ENCODE measurements around the gene PSMB8.
"Not testable (repeated sequence)": the region's sequence is repeated elsewhere in the genome, so short reads cannot be mapped to it uniquely, and the experiment has no call there.

The PSMB8 gene

GRCh38 chr6:32879691-32880090 is 35.8 kb upstream of the PSMB8 start:
- WGBS, 2 experiments = 94% methylated on average over 35 of the region's 35 CpGs

DNA sequence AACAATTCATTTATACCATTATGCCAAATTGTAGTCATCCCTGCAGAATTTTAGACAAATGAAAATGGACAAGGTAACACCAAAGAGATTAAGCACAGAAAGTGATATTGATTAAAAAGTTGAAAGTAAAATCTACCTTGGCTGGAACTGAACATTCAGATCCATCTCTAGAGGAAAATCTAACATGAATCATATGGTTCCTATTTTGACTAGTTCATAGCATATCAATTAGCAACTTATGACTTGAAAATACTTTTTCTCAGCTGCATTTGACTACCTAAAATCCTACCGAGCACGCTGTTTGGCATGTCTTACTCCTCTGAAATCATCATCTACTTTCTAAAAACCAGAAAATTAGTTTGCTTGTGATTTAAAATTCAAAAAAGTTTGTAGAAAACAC is 32.8 kb upstream of the PSMB8 start:
- Histone ChIP-seq H3K9me3 (ENCODE audit: control insufficient read depth, low read length) (no peaks in the 10 kb centered on the region), H3K36me3 (ENCODE audit: control insufficient read depth, insufficient read depth, low read length) (no peaks in the 10 kb centered on the region), H3K27me3 (ENCODE audit: control insufficient read depth, insufficient read depth, low read length, poor library complexity, severe bottlenecking) (no peaks in the 10 kb centered on the region), H3K4me3 (ENCODE audit: insufficient read depth, low read depth, low read length) (no peak overlapping the region), H3K27ac (ENCODE audit: insufficient read depth, low read depth, low read length, poor library complexity, severe bottlenecking) (no peak overlapping the region), H3K4me1 (ENCODE audit: control insufficient read depth, insufficient read depth, low read length) (no peaks in the 10 kb centered on the region)
- WGBS, 2 experiments = 85 to 95% methylated on average over 2 of the region's 2 CpGs

More at GRCh38 chr6:32879691-32880090, 35.8 kb upstream of the PSMB8 start:
- Histone ChIP-seq H3K9me3 (ENCODE audit: control insufficient read depth, low read length) (no peaks in the 10 kb centered on the region), H3K36me3 (ENCODE audit: control insufficient read depth, insufficient read depth, low read length) (no peaks in the 10 kb centered on the region), H3K27ac (ENCODE audit: insufficient read depth, low read depth, low read length, poor library complexity, severe bottlenecking) (no peak overlapping the region), H3K4me1 (ENCODE audit: control insufficient read depth, insufficient read depth, low read length) (no peaks in the 10 kb centered on the region), H3K4me3 (ENCODE audit: insufficient read depth, low read depth, low read length) (no peak overlapping the region), H3K27me3 (ENCODE audit: control insufficient read depth, insufficient read depth, low read length, poor library complexity, severe bottlenecking) (no peaks in the 10 kb centered on the region)

GRCh38 chr6:32873947-32874346 is 30.1 kb upstream of the PSMB8 start:
- not testable (repeated sequence) for H3K4me1 ChIP-seq (ENCODE audit: control insufficient read depth, insufficient read depth, low read length); H3K4me3 ChIP-seq (ENCODE audit: insufficient read depth, low read depth, low read length); H3K36me3 ChIP-seq (ENCODE audit: control insufficient read depth, insufficient read depth, low read length); H3K9me3 ChIP-seq (ENCODE audit: control insufficient read depth, low read length); H3K27ac ChIP-seq (ENCODE audit: insufficient read depth, low read depth, low read length, poor library complexity, severe bottlenecking)
- WGBS, 2 experiments = 22 to 32% methylated on average over 1 of the region's 1 CpG
- H3K27me3 ChIP-seq (ENCODE audit: control insufficient read depth, insufficient read depth, low read length, poor library complexity, severe bottlenecking) = peaks cover 15% of the 10 kb centered on the region

GRCh38 chr6:32868257-32868788 is 24.5 kb upstream of the PSMB8 start:
- Histone ChIP-seq H3K27ac (ENCODE audit: insufficient read depth, low read depth, low read length, poor library complexity, severe bottlenecking) (no peak overlapping the region), H3K4me3 (ENCODE audit: insufficient read depth, low read depth, low read length) (no peak overlapping the region), H3K36me3 (ENCODE audit: control insufficient read depth, insufficient read depth, low read length) (no peaks in the 10 kb centered on the region), H3K27me3 (ENCODE audit: control insufficient read depth, insufficient read depth, low read length, poor library complexity, severe bottlenecking) (peaks cover 25% of the 10 kb centered on the region), H3K4me1 (ENCODE audit: control insufficient read depth, insufficient read depth, low read length) (no peaks in the 10 kb centered on the region), H3K9me3 (ENCODE audit: control insufficient read depth, low read length) (no peaks in the 10 kb centered on the region)
- WGBS, 2 experiments = 3 to 26% methylated on average over 3 to 4 of the region's 5 CpGs

DNA sequence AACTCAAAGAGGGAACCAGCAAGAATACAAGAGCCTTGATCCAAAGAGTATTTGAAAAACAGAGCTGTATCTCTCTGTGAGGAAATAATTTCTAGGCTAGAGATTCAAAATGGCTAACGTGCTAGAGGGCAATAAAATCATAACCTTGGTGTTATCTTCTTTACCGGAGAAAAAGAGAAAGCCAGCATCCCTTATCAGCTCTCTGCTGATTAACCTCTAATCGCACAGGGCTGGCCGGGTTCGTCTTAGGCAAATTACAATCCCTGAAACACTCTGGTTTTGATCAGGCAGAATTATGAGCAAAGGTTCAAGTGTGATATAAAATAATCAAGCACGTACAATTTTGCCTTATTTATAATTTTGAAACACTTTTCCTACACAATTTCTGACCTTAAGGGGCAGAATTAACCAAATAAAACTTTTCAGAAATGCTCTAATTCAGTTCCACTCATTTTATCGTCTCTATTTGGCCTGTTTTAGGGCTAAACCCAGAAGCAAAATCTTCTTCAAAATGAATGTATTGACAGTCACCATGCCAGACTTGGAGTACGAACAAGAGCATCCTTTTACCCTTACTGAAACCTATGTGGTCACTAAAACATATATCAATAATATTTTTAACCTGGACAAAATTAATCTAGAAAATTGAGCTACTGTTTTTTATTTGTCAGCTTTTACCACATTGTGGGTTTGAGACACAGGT is 23.9 kb upstream of the PSMB8 start:
- Histone ChIP-seq H3K36me3 (ENCODE audit: control insufficient read depth, insufficient read depth, low read length) (no peaks in the 10 kb centered on the region), H3K4me3 (ENCODE audit: insufficient read depth, low read depth, low read length) (no peak overlapping the region), H3K4me1 (ENCODE audit: control insufficient read depth, insufficient read depth, low read length) (no peaks in the 10 kb centered on the region), H3K9me3 (ENCODE audit: control insufficient read depth, low read length) (no peaks in the 10 kb centered on the region), H3K27me3 (ENCODE audit: control insufficient read depth, insufficient read depth, low read length, poor library complexity, severe bottlenecking) (peaks cover 25% of the 10 kb centered on the region), H3K27ac (ENCODE audit: insufficient read depth, low read depth, low read length, poor library complexity, severe bottlenecking) (no peak overlapping the region)
- 79 to 86% methylated on average over 8 of the region's 8 CpGs for WGBS, 2 experiments

- WGBS, 2 experiments = 78 to 89% methylated on average over 3 of the region's 3 CpGs
- H3K4me1 ChIP-seq (ENCODE audit: control insufficient read depth, insufficient read depth, low read length) = no peaks in the 10 kb centered on the region
- H3K4me3 ChIP-seq (ENCODE audit: insufficient read depth, low read depth, low read length) = no peak overlapping the region
- H3K27me3 ChIP-seq (ENCODE audit: control insufficient read depth, insufficient read depth, low read length, poor library complexity, severe bottlenecking) = peaks cover 25% of the 10 kb centered on the region
- no peak overlapping the region for H3K27ac ChIP-seq (ENCODE audit: insufficient read depth, low read depth, low read length, poor library complexity, severe bottlenecking)
- no peaks in the 10 kb centered on the region for H3K9me3 ChIP-seq (ENCODE audit: control insufficient read depth, low read length)
- no peaks in the 10 kb centered on the region for H3K36me3 ChIP-seq (ENCODE audit: control insufficient read depth, insufficient read depth, low read length)
Observed at GRCh38 chr6:32867022-32867477, 23.2 kb upstream of the PSMB8 start.

GRCh38 chr6:32865724-32866443 is 22.0 kb upstream of the PSMB8 start:
- Histone ChIP-seq H3K9me3 (ENCODE audit: control insufficient read depth, low read length) (no peaks in the 10 kb centered on the region), H3K4me3 (ENCODE audit: insufficient read depth, low read depth, low read length) (no peak overlapping the region), H3K27ac (ENCODE audit: insufficient read depth, low read depth, low read length, poor library complexity, severe bottlenecking) (no peak overlapping the region), H3K27me3 (ENCODE audit: control insufficient read depth, insufficient read depth, low read length, poor library complexity, severe bottlenecking) (peaks cover 23% of the 10 kb centered on the region), H3K4me1 (ENCODE audit: control insufficient read depth, insufficient read depth, low read length) (peaks cover 3% of the 10 kb centered on the region), H3K36me3 (ENCODE audit: control insufficient read depth, insufficient read depth, low read length) (no peaks in the 10 kb centered on the region)
- WGBS, 2 experiments = 86 to 87% methylated on average over 10 of the region's 10 CpGs

DNA sequence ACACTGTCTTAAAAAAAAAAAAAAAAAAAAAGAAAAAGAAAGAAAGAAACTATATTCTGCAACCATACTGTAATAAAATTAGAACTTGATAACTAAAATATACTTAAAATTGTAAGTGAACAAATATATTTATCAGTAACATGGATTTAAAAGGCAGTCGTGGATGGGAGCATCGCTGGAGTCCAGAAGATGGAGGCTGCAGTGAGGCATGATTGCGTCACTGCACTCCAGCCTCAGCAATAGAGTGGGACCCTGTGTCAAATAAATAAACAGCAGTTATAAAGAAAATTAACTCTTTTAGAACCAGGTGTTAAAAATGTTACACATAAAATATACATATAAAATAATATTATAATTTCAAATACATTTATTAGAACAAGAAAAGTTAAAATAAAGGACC is 18.9 kb upstream of the PSMB8 start:
- Histone ChIP-seq H3K4me3 (ENCODE audit: insufficient read depth, low read depth, low read length) (no peak overlapping the region), H3K36me3 (ENCODE audit: control insufficient read depth, insufficient read depth, low read length) (no peaks in the 10 kb centered on the region), H3K4me1 (ENCODE audit: control insufficient read depth, insufficient read depth, low read length) (peaks cover 4% of the 10 kb centered on the region), H3K27ac (ENCODE audit: insufficient read depth, low read depth, low read length, poor library complexity, severe bottlenecking) (no peak overlapping the region), H3K9me3 (ENCODE audit: control insufficient read depth, low read length) (no peaks in the 10 kb centered on the region), H3K27me3 (ENCODE audit: control insufficient read depth, insufficient read depth, low read length, poor library complexity, severe bottlenecking) (peaks cover 11% of the 10 kb centered on the region)
- WGBS, 2 experiments = 96 to 100% methylated on average over 3 of the region's 3 CpGs

DNA sequence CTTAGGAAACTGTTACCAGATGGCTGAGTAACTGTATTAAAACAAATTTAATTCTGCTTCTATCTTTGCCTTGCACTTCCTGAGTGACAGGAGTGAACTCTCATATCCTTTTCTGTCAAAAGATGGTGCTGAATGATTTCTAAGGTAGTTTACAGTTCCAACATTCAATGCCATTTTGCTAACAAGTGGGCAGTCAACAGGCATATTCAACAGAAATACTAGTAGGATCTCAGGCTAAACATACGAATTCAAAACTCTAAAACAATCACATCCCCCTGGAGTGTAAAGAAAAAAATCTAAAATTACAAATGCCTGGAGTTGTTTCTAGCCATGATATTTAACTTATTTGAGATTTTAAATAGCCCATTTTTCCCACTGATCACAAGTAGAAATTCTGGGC is 16.8 kb upstream of the PSMB8 start:
- no peak overlapping the region for H3K27ac ChIP-seq (ENCODE audit: insufficient read depth, low read depth, low read length, poor library complexity, severe bottlenecking)
- WGBS, 2 experiments = 86% methylated on average over 1 of the region's 1 CpG; no CpG with 5 or more reads in 1 of the 2 experiments
- no peaks in the 10 kb centered on the region for H3K9me3 ChIP-seq (ENCODE audit: control insufficient read depth, low read length)
- no peak overlapping the region for H3K4me3 ChIP-seq (ENCODE audit: insufficient read depth, low read depth, low read length)
- H3K4me1 ChIP-seq (ENCODE audit: control insufficient read depth, insufficient read depth, low read length) = peaks cover 4% of the 10 kb centered on the region
- peaks cover 25% of the 10 kb centered on the region for H3K27me3 ChIP-seq (ENCODE audit: control insufficient read depth, insufficient read depth, low read length, poor library complexity, severe bottlenecking)
- H3K36me3 ChIP-seq (ENCODE audit: control insufficient read depth, insufficient read depth, low read length) = no peaks in the 10 kb centered on the region

DNA sequence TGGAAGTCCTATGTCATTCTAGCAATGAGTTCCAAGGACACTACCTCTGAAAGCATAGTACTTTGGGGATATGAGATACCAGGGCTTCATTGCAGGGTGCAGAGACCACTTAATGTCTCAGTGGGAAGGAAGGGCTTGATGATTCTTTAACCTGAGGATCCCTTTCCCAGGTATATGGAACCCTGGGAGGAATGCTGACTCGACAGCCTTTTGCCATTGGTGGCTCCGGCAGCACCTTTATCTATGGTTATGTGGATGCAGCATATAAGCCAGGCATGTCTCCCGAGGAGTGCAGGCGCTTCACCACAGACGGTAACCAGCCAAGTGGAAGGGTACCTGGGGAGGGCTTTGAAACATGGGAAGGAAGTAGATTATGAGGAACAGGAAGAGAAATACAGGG is 14.3 kb upstream of the PSMB8 start:
- Histone ChIP-seq H3K36me3 (ENCODE audit: control insufficient read depth, insufficient read depth, low read length) (no peaks in the 10 kb centered on the region), H3K4me1 (ENCODE audit: control insufficient read depth, insufficient read depth, low read length) (peaks cover 5% of the 10 kb centered on the region), H3K27ac (ENCODE audit: insufficient read depth, low read depth, low read length, poor library complexity, severe bottlenecking) (no peak overlapping the region), H3K27me3 (ENCODE audit: control insufficient read depth, insufficient read depth, low read length, poor library complexity, severe bottlenecking) (peaks cover 50% of the 10 kb centered on the region), H3K9me3 (ENCODE audit: control insufficient read depth, low read length) (no peaks in the 10 kb centered on the region), H3K4me3 (ENCODE audit: insufficient read depth, low read depth, low read length) (no peak overlapping the region)
- 91 to 92% methylated on average over 5 of the region's 5 CpGs for WGBS, 2 experiments
